Endothelial cell of umbilical vein (primary cell): ENCODE data around the gene PPP1R16B. TPM values are rescaled to one million over a fixed set of nuclear protein-coding genes. Genes with fewer than 3 reads are reported as not detected.

Source experiments
- BruUV-seq: library from RNA; stranded (reverse); fragments of 400-500 nt; replicated peaks from 2 replicates; lab custom pipeline; 2021; lab: Mats Ljungman, UMichigan
- CTCF ChIA-PET: fragments of 300-600, 350-600 bp; sonication (Branson Sonifier 250); formaldehyde crosslinking; loops from one replicate; lab custom pipeline; 2021; ENCODE audit warnings: antibody characterized with exemption, inconsistent platforms; lab: Charles Lee
- POLR2A ChIA-PET: fragments of 300-600, 350-600 bp; sonication (Branson Sonifier 250); formaldehyde crosslinking; loops from one replicate; lab custom pipeline; 2021; ENCODE audit warnings: antibody characterized with exemption, inconsistent platforms; lab: Charles Lee
- DNase-seq: peaks from one replicate; pipeline ENCODE4 v3.0.0-alpha.2; 2011; ENCODE audit warnings: low read depth, low spot score
- FAIRE-seq: peaks from 2 replicates; lab custom pipeline; 2011; peaks lifted over from hg19 to GRCh38; lab: Jason Lieb, UNC
- H2AFZ ChIP-seq: 2 replicates; pipeline ENCODE4 v1.6.0; 2012; ENCODE audit warnings: low read depth, low read length, control low read depth, inconsistent platforms
- H3K27ac ChIP-seq: 2 replicates; pipeline ENCODE4 v1.5.1; 2011; ENCODE audit warnings: low read depth, mild to moderate bottlenecking, control low read depth, low read length, moderate library complexity; ENCODE audit not compliant: insufficient read depth
- H3K27me3 ChIP-seq, 2 experiments: 2 replicates each; pipeline versions ENCODE4 v1.6.0 to v1.6.1; 2011; ENCODE audit warnings: low read length in 2 of 2, mixed read lengths in 1 of 2; ENCODE audit not compliant: control insufficient read depth in 2 of 2, insufficient read depth in 2 of 2
- H3K36me3 ChIP-seq, 2 experiments: 2 replicates in 1 of 2; 3 replicates in 1 of 2; pipeline ENCODE4 v1.5.1; 2011; ENCODE audit warnings: low read length in 2 of 2, mild to moderate bottlenecking in 1 of 2, moderate library complexity in 1 of 2; ENCODE audit not compliant: control insufficient read depth in 2 of 2, insufficient read depth in 2 of 2; ENCODE audit errors: extremely low read depth in 1 of 2
- H3K4me1 ChIP-seq: 3 replicates; pipeline ENCODE4 v1.5.1; 2011; ENCODE audit warnings: mild to moderate bottlenecking, low read length; ENCODE audit not compliant: control insufficient read depth, insufficient read depth; ENCODE audit errors: extremely low read depth
- H3K4me2 ChIP-seq: 2 replicates; pipeline ENCODE4 v1.6.1; 2011; ENCODE audit warnings: low read length, control low read depth, mixed read lengths; ENCODE audit not compliant: insufficient read depth
- H3K4me3 ChIP-seq, 3 experiments: fragments of 200-600 bp in 1 of 3; sonication (generic), shearing (Covaris generic) in 1 of 3; replicated peaks in 1 of 3; 2 replicates each; pipeline ENCODE4 v1.5.1; 2011 to 2016; ENCODE audit warnings: control low read depth in 3 of 3, low read length in 3 of 3, mild to moderate bottlenecking in 2 of 3, inconsistent platforms in 1 of 3, low read depth in 1 of 3, moderate library complexity in 1 of 3; ENCODE audit not compliant: insufficient read depth in 1 of 3
- H3K79me2 ChIP-seq: 2 replicates; pipeline ENCODE4 v1.6.0; 2012; ENCODE audit warnings: low read length, inconsistent platforms; ENCODE audit not compliant: control insufficient read depth, insufficient read depth
- H3K9ac ChIP-seq: replicated peaks from 2 replicates; pipeline ENCODE3; 2011; ENCODE audit warnings: low read length, control low read depth; ENCODE audit not compliant: insufficient read depth; ENCODE audit errors: extremely low read depth
- H3K9me1 ChIP-seq: replicated peaks from 3 replicates; pipeline ENCODE4 v1.6.0; 2011; ENCODE audit warnings: mild to moderate bottlenecking, low read length; ENCODE audit not compliant: control insufficient read depth, insufficient read depth; ENCODE audit errors: extremely low read depth
- H3K9me3 ChIP-seq: replicated peaks from 2 replicates; pipeline ENCODE4 v1.5.1; 2012; ENCODE audit warnings: low read length, inconsistent platforms; ENCODE audit not compliant: control insufficient read depth, insufficient read depth
- H4K20me1 ChIP-seq: replicated peaks from 2 replicates; pipeline ENCODE3; 2011; ENCODE audit warnings: mild to moderate bottlenecking, low read length; ENCODE audit not compliant: control insufficient read depth, insufficient read depth; ENCODE audit errors: extremely low read depth
- CTCF ChIP-seq, 2 donors: IDR thresholded peaks; 1 replicate in 1 of 2; 2 replicates in 1 of 2; pipeline ENCODE4 v1.5.1; 2011; ENCODE audit warnings: low read length in 2 of 2, mild to moderate bottlenecking in 2 of 2, moderate library complexity in 2 of 2, control low read depth in 1 of 2, inconsistent platforms in 1 of 2, low read depth in 1 of 2; ENCODE audit not compliant: insufficient read depth in 1 of 2; ENCODE audit errors: extremely low read depth in 1 of 2
- GATA2 ChIP-seq: IDR thresholded peaks from 2 replicates; pipeline ENCODE4 v1.7.0; 2011; ENCODE audit warnings: low read depth, mild to moderate bottlenecking, moderate library complexity, mixed read lengths, low read length; ENCODE audit not compliant: insufficient read length, insufficient read depth
- JUN ChIP-seq: IDR thresholded peaks from 2 replicates; pipeline ENCODE4 v1.6.1; 2011; ENCODE audit warnings: borderline replicate concordance, low read depth; ENCODE audit not compliant: insufficient read length, insufficient read depth
- POLR2A ChIP-seq: IDR thresholded peaks from 2 replicates; pipeline ENCODE4 v1.6.1; 2012; ENCODE audit warnings: low read depth, mild to moderate bottlenecking, control low read depth, low read length
- dilution Hi-C: fragments of 300-500 bp; cut with MboI; formaldehyde crosslinking; loops from one replicate; pipeline ENCODE4 v1.15.0; 2019; ENCODE audit warnings: low sequenced_read_pairs; ENCODE audit not compliant: extremely low pct_ligation_motif_present
- intact Hi-C: fragments of 100-400 bp; cut with micrococcal nuclease; formaldehyde crosslinking; loops from one replicate; pipeline ENCODE4 v1.10.0; 2022
- polyA plus RNA-seq, 4 experiments: library from polyadenylated mRNA; depleted of rRNA in 3 of 4; stranded (reverse) in 3 of 4; unstranded in 1 of 4; fragments of >200 nt; gene quantifications; 2 replicates each; pipeline versions ENCODE4 v1.2.1 to v1.2.3, GENCODE V29; 2011 to 2012; ENCODE audit warnings: missing spikeins in 1 of 4
- total RNA-seq: library from RNA; stranded (reverse); gene quantifications from 2 replicates; pipeline ENCODE4 v1.2.3, GENCODE V29; 2021

PPP1R16B gene
- total and polyA plus RNA-seq, 2 donors (not counting 3 experiments of a cell fraction or from before 2014, with no cell fraction given) = 34.7 to 68.1 TPM

DNA sequence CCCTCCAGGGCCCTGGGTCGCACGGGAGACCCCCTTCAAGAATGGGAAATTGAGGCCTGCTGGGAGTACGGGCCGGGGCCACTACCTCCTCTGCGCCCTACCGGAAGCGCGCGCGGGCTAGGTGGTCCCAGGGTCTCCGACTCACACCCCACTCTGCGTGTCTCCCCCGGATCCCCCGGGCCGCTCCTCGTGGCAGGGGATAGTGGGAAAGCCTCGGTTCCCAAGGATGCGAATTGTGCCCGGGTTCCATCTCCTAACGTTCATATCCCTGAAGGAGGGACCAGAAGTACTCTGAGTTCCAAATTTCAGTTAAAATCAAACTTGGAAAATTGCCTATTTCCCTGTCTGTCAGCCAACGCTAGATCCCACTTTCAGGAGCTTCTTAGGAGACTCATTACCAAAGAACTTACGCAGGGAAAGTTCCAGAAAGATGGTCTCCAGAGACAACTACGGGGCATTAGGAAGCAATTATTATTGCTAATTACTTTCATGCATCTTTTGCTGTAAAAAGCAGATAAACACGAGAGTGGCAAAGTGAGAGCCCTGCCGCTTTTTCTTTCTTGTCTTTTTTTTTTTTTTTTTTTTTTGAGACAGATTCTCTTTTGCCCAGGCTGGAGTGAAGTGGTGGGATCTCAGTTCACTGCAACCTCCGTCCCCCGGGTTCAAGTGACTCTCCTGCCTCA, 121.6 kb downstream of the PPP1R16B start:
- peak overlapping the region; percentile 43 for H3K27ac ChIP-seq
- no TSS peak for BruUV-seq
- peak overlapping the region; percentile 94 for H3K4me2 ChIP-seq
- no peaks in the 10 kb centered on the region for H3K27me3 ChIP-seq
- dilution Hi-C loops (no loop called here), intact Hi-C loops (loop anchor here (1.0 kb wide), 3 partner anchors 8 to 121 kb away; partner anchors contain the start of gene DHX35)
- H3K4me3 ChIP-seq = peak overlapping the region; percentile 60 to 98 (median 95)
- H3K9me1 ChIP-seq = no peaks in the 10 kb centered on the region
- peak; percentile 35 for DNase-seq
- CTCF ChIA-PET = interaction anchor here (0.9 to 3.2 kb wide), 12 partner anchors 9 to 304 kb away, joined by 3 to 55 read pairs (median 4); partner anchors contain the start of gene DHX35
- no peak for FAIRE-seq
- H3K36me3 ChIP-seq = no peaks in the 10 kb centered on the region
- H3K9me3 ChIP-seq = no peaks in the 10 kb centered on the region
- TF ChIP-seq CTCF (IDR thresholded peaks at IDR 0.05; ENCODE audit: extremely low read depth in 1 of 2, insufficient read depth in 1 of 2, low read depth in 1 of 2, low read length in 2 of 2) = no peak
- no peak for TF ChIP-seq POLR2A
- TF ChIP-seq JUN = no peak
- no peak for TF ChIP-seq GATA2
- peak overlapping the region; percentile 65 for H2AFZ ChIP-seq
- H3K79me2 ChIP-seq = peaks cover 56% of the 10 kb centered on the region
- POLR2A ChIA-PET = interaction anchor here (1.4 to 1.6 kb wide), 2 partner anchors 35 to 123 kb away, joined by 3 to 4 read pairs; partner anchors contain the start of gene DHX35
- no peaks in the 10 kb centered on the region for H4K20me1 ChIP-seq
- H3K4me1 ChIP-seq = peaks cover 26% of the 10 kb centered on the region
- peak overlapping the region; percentile 71 for H3K9ac ChIP-seq
